MV-4-11 (cell line): ENCODE data around the gene TOM1.

Experiments
- DNase-seq: peaks from one replicate; lab custom pipeline; 2025; lab: John Stamatoyannopoulos, UW

The TOM1 gene

GRCh38 chr22:35299673-35300499 is at the start of gene TOM1:
TOM1 (plus strand) TSS chr22:35299894; CDS start chr22:35299929, 35 bp downstream.
- peak; percentile 96 for DNase-seq

- DNase-seq = peak; percentile 17
Measured at GRCh38 chr22:35250156-35250555, 49.5 kb upstream of the TOM1 start.

- no peak for DNase-seq
Measured at GRCh38 chr22:35253946-35254345, 45.7 kb upstream of the TOM1 start.

- no peak for DNase-seq
Measured at GRCh38 chr22:35257002-35257320, 42.7 kb upstream of the TOM1 start.

- DNase-seq = peak; percentile 76
Measured at GRCh38 chr22:35257321-35258190, 42.1 kb upstream of the TOM1 start, which contains the start of gene HMGXB4. HMGXB4 (plus strand) TSS chr22:35257493; CDS start chr22:35262391, 4,898 bp downstream.

GRCh38 chr22:35258191-35258988 is 41.3 kb upstream of the TOM1 start:
- DNase-seq = no peak

GRCh38 chr22:35264986-35265385 is 34.7 kb upstream of the TOM1 start:
- DNase-seq = no peak

GRCh38 chr22:35266277-35266676 is 33.4 kb upstream of the TOM1 start:
- DNase-seq = no peak

- no peak for DNase-seq
Measured at GRCh38 chr22:35269630-35270029, 30.1 kb upstream of the TOM1 start.

GRCh38 chr22:35274154-35274871 is 25.4 kb upstream of the TOM1 start:
- no peak for DNase-seq

GRCh38 chr22:35275580-35275979 is 24.1 kb upstream of the TOM1 start:
- no peak for DNase-seq

GRCh38 chr22:35276019-35276418 is 23.7 kb upstream of the TOM1 start:
- no peak for DNase-seq

GRCh38 chr22:35288116-35288515 is 11.6 kb upstream of the TOM1 start:
- DNase-seq = no peak

- no peak for DNase-seq
Measured at GRCh38 chr22:35292786-35293185, 6.9 kb upstream of the TOM1 start.

GRCh38 chr22:35296051-35296450 is 3.6 kb upstream of the TOM1 start:
- DNase-seq = no peak

GRCh38 chr22:35299217-35299672 is 449 bp upstream of the TOM1 start:
- peak; percentile 16 for DNase-seq

- DNase-seq = peak; percentile 99
Measured at GRCh38 chr22:35301372-35301874, 1.7 kb downstream of the TOM1 start.

GRCh38 chr22:35303029-35303624 is 3.4 kb downstream of the TOM1 start:
- DNase-seq = no peak

- no peak for DNase-seq
Measured at GRCh38 chr22:35305525-35306070, 5.9 kb downstream of the TOM1 start.

GRCh38 chr22:35306350-35306967 is 6.8 kb downstream of the TOM1 start:
- DNase-seq = no peak
